Measurements from ENCODE around the gene MSRB1.

DNA sequence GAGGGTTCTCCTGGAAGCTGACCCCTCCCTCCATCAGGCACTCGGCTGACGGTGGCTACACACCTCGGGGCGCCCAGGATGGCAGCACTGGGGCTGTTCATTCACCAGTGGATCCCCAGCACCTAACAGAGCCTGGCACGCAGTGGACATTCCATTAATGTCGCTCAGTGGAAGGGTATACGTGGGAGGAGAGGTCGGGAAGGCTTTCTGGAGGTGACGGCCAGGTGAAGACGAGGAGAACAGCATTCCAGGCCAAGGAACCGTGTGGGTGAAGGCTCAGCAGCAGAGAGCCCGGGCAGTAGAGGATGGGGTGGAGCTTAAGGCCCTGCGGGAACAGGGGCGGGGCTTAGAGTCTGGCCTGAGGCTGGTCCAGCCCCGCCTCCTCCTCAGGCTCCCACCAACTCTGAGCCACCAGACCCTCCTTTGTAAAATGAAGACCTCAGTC lies 22.2 kb downstream of the MSRB1 start:
- no peak for TF ChIP-seq POLR2AphosphoS5 (IDR thresholded peaks at IDR 0.05)
- TF ChIP-seq, protein P1, sequence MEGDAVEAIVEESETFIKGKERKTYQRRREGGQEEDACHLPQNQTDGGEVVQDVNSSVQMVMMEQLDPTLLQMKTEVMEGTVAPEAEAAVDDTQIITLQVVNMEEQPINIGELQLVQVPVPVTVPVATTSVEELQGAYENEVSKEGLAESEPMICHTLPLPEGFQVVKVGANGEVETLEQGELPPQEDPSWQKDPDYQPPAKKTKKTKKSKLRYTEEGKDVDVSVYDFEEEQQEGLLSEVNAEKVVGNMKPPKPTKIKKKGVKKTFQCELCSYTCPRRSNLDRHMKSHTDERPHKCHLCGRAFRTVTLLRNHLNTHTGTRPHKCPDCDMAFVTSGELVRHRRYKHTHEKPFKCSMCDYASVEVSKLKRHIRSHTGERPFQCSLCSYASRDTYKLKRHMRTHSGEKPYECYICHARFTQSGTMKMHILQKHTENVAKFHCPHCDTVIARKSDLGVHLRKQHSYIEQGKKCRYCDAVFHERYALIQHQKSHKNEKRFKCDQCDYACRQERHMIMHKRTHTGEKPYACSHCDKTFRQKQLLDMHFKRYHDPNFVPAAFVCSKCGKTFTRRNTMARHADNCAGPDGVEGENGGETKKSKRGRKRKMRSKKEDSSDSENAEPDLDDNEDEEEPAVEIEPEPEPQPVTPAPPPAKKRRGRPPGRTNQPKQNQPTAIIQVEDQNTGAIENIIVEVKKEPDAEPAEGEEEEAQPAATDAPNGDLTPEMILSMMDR (IDR thresholded peaks at IDR 0.05) = no peak

Data from prostate gland (tissue), 2 donors.